GM19035 (cell line): ENCODE data around the gene EME2.

Source experiments
- ATAC-seq: cut with Tn5 transposase; IDR thresholded peaks from one replicate; pipeline ENCODE4 v1.9.1; 2021; ENCODE audit not compliant: unreplicated experiment

The EME2 gene

GRCh38 chr16:1745181-1745899 is 27.3 kb upstream of the EME2 start:
- no peak for ATAC-seq

- no peak for ATAC-seq
These were observed 26.5 kb upstream of the EME2 start for GRCh38 chr16:1745900-1746692.

GRCh38 chr16:1746693-1747195 is 25.9 kb upstream of the EME2 start:
- ATAC-seq, result no peak

DNA sequence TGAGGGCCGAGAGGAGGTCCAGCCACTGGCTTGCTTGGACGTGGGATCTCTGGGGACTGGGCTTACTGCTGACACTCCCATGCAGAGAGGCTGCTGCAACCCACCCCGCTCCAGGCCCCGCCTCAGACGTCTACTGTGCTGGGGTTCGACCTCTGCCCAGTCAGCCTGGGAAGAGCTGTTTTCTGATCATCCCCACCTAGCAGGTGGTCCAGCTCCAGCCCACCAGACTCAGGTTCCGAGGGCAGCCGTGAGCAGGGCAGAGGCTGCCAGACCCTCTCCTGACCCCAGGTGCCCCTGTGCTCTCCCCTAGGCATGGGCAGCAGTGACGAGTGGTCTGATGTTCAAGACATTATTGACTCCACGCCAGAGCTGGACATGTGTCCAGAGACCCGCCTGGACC is 24.7 kb upstream of the EME2 start:
- no peak for ATAC-seq

- no peak for ATAC-seq
These were observed 23.2 kb upstream of the EME2 start for GRCh38 chr16:1749152-1750117.

GRCh38 chr16:1751946-1752345 is 20.7 kb upstream of the EME2 start:
- ATAC-seq, result no peak

DNA sequence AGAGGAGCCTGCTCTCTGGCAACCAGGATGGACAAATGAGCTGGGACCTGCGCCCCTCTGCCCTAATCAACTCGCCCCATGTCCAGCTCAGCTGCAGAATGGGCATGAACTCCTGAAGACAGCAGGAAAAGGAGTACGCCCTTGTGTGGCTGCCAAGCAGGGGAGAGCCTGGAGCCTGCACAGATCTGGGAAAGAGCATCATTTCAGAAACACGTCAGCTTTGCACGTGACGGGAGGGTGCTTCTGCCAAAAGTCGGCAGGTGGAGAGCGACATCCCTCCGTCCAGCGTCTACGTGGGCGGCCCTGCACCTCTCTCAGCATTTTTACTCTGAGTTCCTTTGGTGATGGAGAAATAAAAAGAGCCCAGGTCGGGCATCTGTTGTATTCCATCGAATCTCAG is 19.8 kb upstream of the EME2 start:
- no peak for ATAC-seq

DNA sequence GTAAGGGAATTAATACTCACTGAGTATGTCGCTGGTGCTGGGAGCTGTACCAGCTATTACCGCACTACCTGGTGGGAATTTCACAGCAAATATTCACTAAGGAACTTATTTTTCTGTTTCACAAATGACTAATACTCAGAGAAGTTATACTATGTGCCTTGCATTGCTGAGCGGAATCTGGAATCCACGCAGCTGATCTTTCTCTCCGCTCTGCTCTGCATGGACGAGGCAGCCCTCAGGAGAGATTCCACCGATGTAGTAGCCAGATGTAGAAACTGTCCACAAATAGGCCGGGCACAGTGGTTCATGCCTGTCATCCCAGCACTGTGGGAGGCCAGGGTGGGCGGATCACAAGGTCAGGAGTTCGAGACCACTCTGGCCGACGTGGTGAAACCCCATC is 18.4 kb upstream of the EME2 start:
- ATAC-seq, result no peak

- ATAC-seq, result no peak
These were observed 14.7 kb upstream of the EME2 start for GRCh38 chr16:1757714-1758461.

DNA sequence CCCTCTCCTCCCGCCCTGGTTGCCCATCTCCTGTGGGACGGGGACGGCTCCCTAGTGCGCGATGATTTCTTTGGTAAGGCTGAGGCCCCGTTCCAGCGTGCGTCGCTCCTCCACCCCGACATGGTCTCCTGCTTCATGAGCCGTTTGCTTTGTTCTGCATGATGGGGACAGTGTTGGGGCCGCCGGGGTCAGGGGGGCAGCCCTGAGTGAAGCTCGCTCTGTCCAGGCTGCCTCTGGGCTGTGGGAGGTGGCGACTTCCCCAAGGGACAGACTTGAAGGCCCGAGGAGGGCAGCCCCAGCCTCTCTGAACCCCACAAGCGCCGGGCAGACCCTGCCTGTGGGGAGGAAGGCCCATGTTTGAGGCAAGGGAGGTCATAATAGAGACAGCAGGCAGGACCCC is 13.7 kb upstream of the EME2 start:
- ATAC-seq, result no peak

GRCh38 chr16:1759511-1759910 is 13.1 kb upstream of the EME2 start:
- no peak for ATAC-seq

- no peak for ATAC-seq
These were observed 11.7 kb upstream of the EME2 start for GRCh38 chr16:1760911-1761310.

GRCh38 chr16:1761751-1762150 is 10.9 kb upstream of the EME2 start:
- ATAC-seq, result no peak

GRCh38 chr16:1762196-1762878 is 10.3 kb upstream of the EME2 start:
- no peak for ATAC-seq

DNA sequence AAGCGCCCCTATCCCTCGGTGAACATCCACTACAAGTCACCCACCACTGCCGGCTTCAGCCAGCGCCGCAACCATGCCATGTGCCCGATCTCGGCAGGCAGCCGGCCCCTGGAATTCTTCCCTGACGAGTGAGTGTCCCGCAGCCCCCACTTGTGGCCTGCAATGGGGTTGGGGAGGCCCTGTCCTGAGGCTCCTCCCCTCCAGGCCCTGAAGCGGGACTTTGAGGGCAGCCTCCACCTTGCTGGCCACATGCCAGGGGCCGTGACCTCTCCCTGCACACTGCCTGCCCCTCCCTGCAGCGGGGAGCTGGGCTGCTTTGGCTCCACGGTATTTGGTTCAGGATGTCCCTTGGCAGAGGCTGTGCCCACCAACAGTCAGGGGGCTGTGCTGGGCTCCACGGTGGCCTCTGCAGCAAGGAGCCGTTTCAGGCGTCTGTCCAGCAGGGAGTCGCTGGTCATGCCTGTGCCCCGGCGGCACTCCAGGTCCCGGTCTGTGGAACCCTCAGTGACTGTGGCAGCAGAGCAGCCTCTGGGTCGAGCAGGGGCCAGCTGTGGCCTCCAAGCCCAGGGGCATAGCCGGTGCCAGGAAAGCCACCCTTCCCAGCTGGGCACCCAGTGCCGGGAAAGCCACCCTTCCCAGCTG is 9.6 kb upstream of the EME2 start:
- no peak for ATAC-seq

GRCh38 chr16:1763521-1764511 is 8.8 kb upstream of the EME2 start:
- no peak for ATAC-seq

GRCh38 chr16:1764971-1765370 is 7.6 kb upstream of the EME2 start:
- ATAC-seq, result no peak

DNA sequence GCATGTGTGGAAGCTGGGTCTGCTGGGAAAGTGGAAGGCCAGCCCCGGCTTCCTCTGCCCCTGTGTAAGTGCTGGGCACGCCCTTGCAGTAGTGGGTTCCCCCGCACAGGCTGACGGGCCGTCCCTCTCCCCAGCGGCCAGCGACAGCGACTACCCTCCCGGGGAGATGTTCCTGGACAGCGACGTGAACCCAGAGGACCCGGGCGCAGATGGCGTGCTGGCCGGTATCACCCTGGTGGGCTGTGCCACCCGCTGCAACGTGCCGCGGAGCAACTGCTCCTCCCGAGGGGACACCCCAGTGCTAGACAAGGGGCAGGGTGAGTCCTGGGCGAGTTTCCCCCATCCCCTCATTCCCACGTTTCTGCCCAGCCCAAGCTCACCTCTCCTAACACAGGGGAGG is 6.8 kb upstream of the EME2 start:
- no peak for ATAC-seq
